IMR-90 (cell line): ENCODE results near the gene IDH3G. TPM values are rescaled to one million over a fixed set of nuclear protein-coding genes. Genes with fewer than 3 reads are reported as not detected.

Experiments
- ATAC-seq: fragments of 200-7000 bp; cut with Tn5 transposase; 2 replicates; pipeline ENCODE4 v1.9.1; 2020; ENCODE audit warnings: low read depth, mild to moderate bottlenecking, moderate library complexity
- BruUV-seq: library from RNA; stranded (reverse); fragments of 400-500 nt; replicated peaks from 2 replicates; lab custom pipeline; 2021; lab: Mats Ljungman, UMichigan
- CTCF ChIA-PET: fragments of 300-600 bp; formaldehyde crosslinking; extraction: SDS; loops from one replicate; lab custom pipeline; 2021; ENCODE audit warnings: antibody characterized with exemption; lab: Yijun Ruan, JAX
- POLR2A ChIA-PET: fragments of 300-600 bp; sonication (Branson Sonifier 250); formaldehyde crosslinking; loops from one replicate; lab custom pipeline; 2022; ENCODE audit warnings: antibody characterized with exemption; ENCODE audit not compliant: unreplicated experiment; lab: Charles Lee
- DNase-seq: peaks from one replicate; pipeline ENCODE4 v3.0.0; 2013
- H2AFZ ChIP-seq: replicated peaks from 2 replicates; pipeline ENCODE3; 2013; ENCODE audit warnings: low read length, mild to moderate bottlenecking; ENCODE audit not compliant: poor library complexity
- H2AK5ac ChIP-seq: 2 replicates; pipeline ENCODE4 v1.6.1; 2013; ENCODE audit warnings: low read depth, low read length, inconsistent platforms
- H2AK9ac ChIP-seq: replicated peaks from 2 replicates; pipeline ENCODE3; 2013; ENCODE audit warnings: mild to moderate bottlenecking, low read depth, low read length, moderate library complexity; ENCODE audit not compliant: poor library complexity
- H2BK120ac ChIP-seq: 2 replicates; pipeline ENCODE4 v1.6.1; 2013; ENCODE audit warnings: low read depth, low read length, inconsistent platforms
- H2BK15ac ChIP-seq: 3 replicates; pipeline ENCODE4 v1.6.1; 2013; ENCODE audit warnings: low read depth, low read length, inconsistent platforms
- H2BK20ac ChIP-seq: 2 replicates; pipeline ENCODE4 v1.6.1; 2013; ENCODE audit warnings: low read depth, mild to moderate bottlenecking, inconsistent platforms, low read length, moderate library complexity
- H2BK5ac ChIP-seq: 2 replicates; pipeline ENCODE4 v1.6.1; 2013; ENCODE audit warnings: mild to moderate bottlenecking, low read depth, low read length, inconsistent platforms; ENCODE audit not compliant: poor library complexity, severe bottlenecking
- H3K14ac ChIP-seq: replicated peaks from 2 replicates; pipeline ENCODE4 v1.6.1; 2013; ENCODE audit warnings: low read depth, low read length, inconsistent platforms
- H3K18ac ChIP-seq: 2 replicates; pipeline ENCODE4 v1.6.1; 2013; ENCODE audit warnings: low read depth, low read length, control low read depth
- H3K23ac ChIP-seq: 2 replicates; pipeline ENCODE4 v1.6.1; 2013; ENCODE audit warnings: low read depth, low read length, inconsistent platforms
- H3K27ac ChIP-seq: 2 replicates; pipeline ENCODE4 v1.5.1; 2013; ENCODE audit warnings: mild to moderate bottlenecking, control low read depth, low read length; ENCODE audit not compliant: insufficient read depth
- H3K27me3 ChIP-seq: 2 replicates; pipeline ENCODE4 v1.6.1; 2013; ENCODE audit warnings: low read length; ENCODE audit not compliant: control insufficient read depth, insufficient read depth
- H3K36me3 ChIP-seq: 2 replicates; pipeline ENCODE4 v1.6.1; 2013; ENCODE audit warnings: low read length, mixed read lengths; ENCODE audit not compliant: control insufficient read depth, insufficient read depth
- H3K4ac ChIP-seq: 2 replicates; pipeline ENCODE4 v1.6.1; 2013; ENCODE audit warnings: low read depth, low read length, inconsistent platforms
- H3K4me1 ChIP-seq: 2 replicates; pipeline ENCODE4 v1.6.1; 2013; ENCODE audit warnings: low read length, mixed read lengths; ENCODE audit not compliant: control insufficient read depth, insufficient read depth
- H3K4me2 ChIP-seq: 2 replicates; pipeline ENCODE4 v1.6.1; 2013; ENCODE audit warnings: low read depth, mild to moderate bottlenecking, control low read depth, low read length, moderate library complexity
- H3K4me3 ChIP-seq: 2 replicates; pipeline ENCODE4 v1.5.1; 2013; ENCODE audit warnings: low read depth, mild to moderate bottlenecking, control low read depth, low read length, moderate library complexity; ENCODE audit not compliant: insufficient read depth
- H3K56ac ChIP-seq: 2 replicates; pipeline ENCODE4 v1.6.1; 2013; ENCODE audit warnings: low read length, inconsistent platforms; ENCODE audit not compliant: insufficient read depth; ENCODE audit errors: extremely low read depth
- H3K79me1 ChIP-seq, 2 experiments: 2 replicates each; pipeline ENCODE4 v1.6.1; 2013; ENCODE audit warnings: low read length in 2 of 2, inconsistent platforms in 1 of 2, low read depth in 1 of 2
- H3K9ac ChIP-seq: 2 replicates; pipeline ENCODE4 v1.6.1; 2013; ENCODE audit warnings: low read depth, low read length, control low read depth
- H3K9me1 ChIP-seq: 2 replicates; pipeline ENCODE4 v1.6.1; 2013; ENCODE audit warnings: low read length, inconsistent platforms; ENCODE audit not compliant: insufficient read depth
- H3K9me3 ChIP-seq: 2 replicates; pipeline ENCODE4 v1.6.1; 2013; ENCODE audit warnings: low read length; ENCODE audit not compliant: control insufficient read depth, insufficient read depth
- H4K20me1 ChIP-seq: 2 replicates; pipeline ENCODE4 v1.6.1; 2013; ENCODE audit warnings: low read length, inconsistent platforms; ENCODE audit not compliant: insufficient read depth
- H4K5ac ChIP-seq: 2 replicates; pipeline ENCODE4 v1.6.1; 2013; ENCODE audit warnings: mild to moderate bottlenecking, low read depth, low read length, control low read depth
- H4K8ac ChIP-seq, 2 experiments: 2 replicates each; pipeline ENCODE4 v1.6.1; 2013; ENCODE audit warnings: low read depth in 2 of 2, low read length in 2 of 2, control low read depth in 1 of 2, inconsistent platforms in 1 of 2
- H4K91ac ChIP-seq: 2 replicates; pipeline ENCODE4 v1.6.1; 2013; ENCODE audit warnings: low read depth, low read length, inconsistent platforms; ENCODE audit not compliant: insufficient read depth
- CEBPB ChIP-seq: IDR thresholded peaks from 2 replicates; pipeline ENCODE4 v1.6.1; 2012; ENCODE audit warnings: low read depth, low read length, improper control_type of control experiment
- CHD1 ChIP-seq: IDR thresholded peaks from 2 replicates; pipeline ENCODE4 v1.6.1; 2012; ENCODE audit warnings: low read depth, low read length, improper control_type of control experiment
- CTCF ChIP-seq: conservative IDR thresholded peaks from 2 replicates; pipeline ENCODE4 v1.5.1; 2012; ENCODE audit warnings: mild to moderate bottlenecking, low read depth, low read length, improper control_type of control experiment
- ELK1 ChIP-seq: fragments of 150-350 bp; IDR thresholded peaks from 2 replicates; pipeline ENCODE4 v1.6.1; 2016; ENCODE audit warnings: low read depth, mild to moderate bottlenecking, low read length, moderate library complexity, borderline replicate concordance
- FOS ChIP-seq: fragments of 150-350 bp; IDR thresholded peaks from 2 replicates; pipeline ENCODE4 v1.6.1; 2016; ENCODE audit warnings: low read depth, low read length
- MAZ ChIP-seq: IDR thresholded peaks from 2 replicates; pipeline ENCODE4 v1.6.1; 2012; ENCODE audit warnings: low read depth, mild to moderate bottlenecking, low read length, improper control_type of control experiment, moderate library complexity, borderline replicate concordance
- NFE2L2 ChIP-seq: fragments of 150-350 bp; IDR thresholded peaks from 2 replicates; pipeline ENCODE4 v1.6.1; 2016; ENCODE audit warnings: low read depth, mild to moderate bottlenecking, low read length
- SMC3 ChIP-seq: fragments of 150-350 bp; IDR thresholded peaks from 2 replicates; pipeline ENCODE4 v1.6.1; 2016; ENCODE audit warnings: low read depth, mild to moderate bottlenecking, antibody characterized with exemption, low read length, moderate library complexity
- USF2 ChIP-seq: fragments of 150-350 bp; IDR thresholded peaks from 2 replicates; pipeline ENCODE4 v1.6.1; 2017; ENCODE audit warnings: mild to moderate bottlenecking, antibody characterized with exemption, low read length, low read depth
- WGBS, 2 experiments: methylation state at CpG; one replicate each; pipeline versions ENCODE4 v1.1.5 to v1.1.7; 2013; ENCODE audit warnings: missing lambda C conversion rate in 2 of 2; ENCODE audit not compliant: insufficient read length in 1 of 2; ENCODE audit errors: extremely low coverage in 2 of 2; 5-methylcytosine and 5-hydroxymethylcytosine counted together
- dilution Hi-C: fragments of 300-500 bp; cut with HindIII; formaldehyde crosslinking; loops from one replicate; pipeline ENCODE4 v1.14.3; 2018; ENCODE audit warnings: low sequenced_read_pairs; ENCODE audit not compliant: unreplicated experiment
- in situ Hi-C: fragments of 300-500 bp; cut with MboI; formaldehyde crosslinking; loops from 3 replicates; pipeline ENCODE4 v1.14.3; 2019; ENCODE audit warnings: low sequenced_read_pairs, inconsistent platforms, mixed read lengths
- intact Hi-C: fragments of 100-400 bp; cut with micrococcal nuclease; formaldehyde crosslinking; loops from 2 replicates; pipeline ENCODE4 v1.10.0; 2022
- polyA plus RNA-seq, 3 experiments: library from polyadenylated mRNA; depleted of rRNA; stranded (reverse); fragments of >200 nt; gene quantifications; 2 replicates each; pipeline ENCODE4 v1.2.3, GENCODE V29; 2012; ENCODE audit warnings: low replicate concordance in 1 of 3
- total RNA-seq: library from RNA; depleted of rRNA; stranded (reverse); fragments of >200 nt; gene quantifications from 2 replicates; pipeline ENCODE4 v1.2.3, GENCODE V29; 2012

The IDH3G gene
- total and polyA plus RNA-seq, 2 of the 4 experiments (the other 2 are of a cell fraction): 79.4 to 85.7 TPM

GRCh38 chrX:153829549-153829798 lies 35.3 kb upstream of the IDH3G start:
- intact Hi-C loops: loop anchor here (2.0 kb wide), 1 partner anchor 71 kb away; no protein-coding TSS in a partner anchor

More at GRCh38 chrX:153829549-153829798, 35.3 kb upstream of the IDH3G start:
- TF ChIP-seq USF2: no peak
- no peak for TF ChIP-seq MAZ
- TF ChIP-seq ELK1: no peak
- TF ChIP-seq SMC3: no peak
- TF ChIP-seq NFE2L2: no peak
- TF ChIP-seq CEBPB: no peak
- no peak for TF ChIP-seq CHD1
- no peak for TF ChIP-seq FOS
- no peak for TF ChIP-seq CTCF
- Histone ChIP-seq H3K9me3 (peaks cover 18% of the 10 kb centered on the region; the same call in 1 of the 2 replicates), H3K79me1 (no peaks in the 10 kb centered on the region), H3K27ac (no peak overlapping the region), H2BK15ac (no peak overlapping the region), H3K36me3 (no peaks in the 10 kb centered on the region), H2AK9ac (no peak overlapping the region), H4K91ac (no peak overlapping the region), H2BK20ac (no peak overlapping the region), H3K27me3 (peaks cover 53% of the 10 kb centered on the region), H2BK5ac (no peak overlapping the region), H2BK120ac (no peak overlapping the region), H3K14ac (no peak overlapping the region), H2AK5ac (no peak overlapping the region), H3K4ac (no peak overlapping the region), H2AFZ (no peak overlapping the region), H3K4me1 (no peaks in the 10 kb centered on the region), H4K8ac (no peak overlapping the region), H3K9ac (no peak overlapping the region), H3K18ac (no peak overlapping the region), H3K4me2 (no peak overlapping the region), H4K20me1 (no peaks in the 10 kb centered on the region; the same call in 1 of the 2 replicates), H3K9me1 (no peaks in the 10 kb centered on the region), H3K56ac (no peak overlapping the region), H3K23ac (no peak overlapping the region), H4K5ac (no peak overlapping the region), H3K4me3 (no peak overlapping the region)
- CTCF ChIA-PET: no interaction called here
- POLR2A ChIA-PET: no interaction called here
- in situ Hi-C loops: no loop called here
- DNase-seq: no peak
- 21% methylated on average over 13 of the region's 27 CpGs; no CpG with 5 or more reads in 1 of the 2 experiments for WGBS, 2 experiments
- no peak for ATAC-seq
- BruUV-seq: no TSS peak
- dilution Hi-C loops: no loop called here
